ENCODE data around the gene UGT2B7.
"Not testable (repeated sequence)": the region's sequence is repeated elsewhere in the genome, so short reads cannot be mapped to it uniquely, and the experiment has no call there.

The UGT2B7 gene

GRCh38 chr4:69096111-69096656 lies at the start of gene UGT2B7:
Gene UGT2B7 (plus strand): TSS chr4:69096474. CDS start chr4:69096521, 47 bp downstream.
- DNase-seq: no peak

DNA sequence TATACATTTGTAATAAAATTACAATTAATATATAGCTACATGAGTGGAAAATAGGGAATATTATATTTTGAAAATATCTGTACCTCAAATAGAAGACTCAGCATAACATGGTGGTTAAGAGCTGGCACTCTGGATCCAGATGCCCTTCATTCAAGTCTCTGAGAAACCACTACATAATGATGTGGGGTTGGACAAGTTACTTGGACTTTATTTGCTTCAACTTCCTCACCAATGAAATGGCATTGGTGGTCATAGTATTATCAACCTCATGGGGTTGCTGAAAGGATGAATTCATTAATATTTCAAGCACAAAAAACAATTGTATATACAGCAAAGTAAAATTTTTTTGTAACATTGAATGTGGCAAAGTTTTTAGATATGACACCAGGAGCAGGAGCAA lies 46.4 kb upstream of the UGT2B7 start:
- no peak for DNase-seq

GRCh38 chr4:69050853-69051575 lies 45.3 kb upstream of the UGT2B7 start:
- not testable (repeated sequence) for DNase-seq

GRCh38 chr4:69051576-69051943 lies 44.7 kb upstream of the UGT2B7 start:
- no peak for DNase-seq

DNA sequence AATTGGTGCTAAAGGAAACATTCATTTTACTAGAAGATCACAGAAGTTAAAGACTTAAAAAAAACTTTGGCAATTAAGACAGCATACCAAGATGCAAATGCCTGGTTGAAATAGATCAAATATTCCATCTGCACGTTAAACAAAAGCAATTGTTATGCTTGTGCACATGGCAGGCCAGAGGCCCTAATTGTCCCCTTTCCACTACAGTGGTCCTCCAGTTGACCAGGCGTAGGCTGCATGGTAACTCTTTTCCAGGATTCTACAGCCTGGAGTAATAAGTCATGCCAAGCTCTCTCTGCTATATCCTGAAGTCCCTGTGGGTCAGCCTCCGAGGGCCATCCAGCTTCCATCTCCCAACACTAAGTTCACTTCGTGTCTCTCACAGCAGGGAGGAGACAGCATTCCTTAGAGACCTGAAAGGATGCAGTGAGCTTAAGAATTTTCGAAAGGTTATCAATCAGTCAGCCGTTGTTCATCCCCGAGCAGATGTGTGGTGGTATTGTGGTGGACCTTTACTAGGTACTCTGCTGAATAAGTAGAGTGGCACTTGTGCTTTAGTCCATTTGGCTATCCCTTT lies 42.9 kb upstream of the UGT2B7 start:
- DNase-seq: not testable (repeated sequence)

- not testable (repeated sequence) for DNase-seq
Observed at GRCh38 chr4:69054033-69054432, 42.2 kb upstream of the UGT2B7 start.

GRCh38 chr4:69054578-69055200 lies 41.6 kb upstream of the UGT2B7 start:
- no peak for DNase-seq

GRCh38 chr4:69056150-69056549 lies 40.1 kb upstream of the UGT2B7 start:
- no peak for DNase-seq

DNA sequence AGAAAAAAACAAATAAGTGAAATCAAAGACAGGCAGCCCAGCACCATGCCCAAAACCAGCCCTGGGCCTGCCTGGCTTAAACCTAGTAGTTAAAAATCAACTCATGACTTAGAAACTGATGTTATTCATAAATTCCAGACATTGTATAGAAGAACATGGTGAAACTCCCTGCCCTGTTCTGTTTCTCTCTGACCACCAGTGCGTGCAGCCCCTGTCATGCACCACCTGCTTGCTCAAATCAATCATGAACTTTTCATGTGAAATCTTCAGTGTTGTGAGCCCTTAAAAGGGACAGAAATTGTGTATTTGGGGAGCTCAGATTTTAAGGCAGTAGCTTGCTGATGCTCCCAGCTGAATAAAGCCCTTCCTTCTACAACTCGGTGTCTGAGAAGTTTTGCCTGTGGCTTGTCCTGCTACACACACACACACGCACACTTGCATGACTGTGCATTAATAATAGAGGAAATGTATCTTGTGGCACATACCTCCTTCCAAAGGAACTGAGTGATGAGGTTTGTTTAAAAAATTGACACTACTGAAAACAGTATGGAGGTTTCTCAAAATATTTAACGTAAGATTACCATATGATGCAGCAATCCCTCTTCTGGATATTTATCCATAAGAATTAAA lies 39.2 kb upstream of the UGT2B7 start:
- DNase-seq: no peak

GRCh38 chr4:69057620-69058409 lies 38.5 kb upstream of the UGT2B7 start:
- no peak for DNase-seq

- DNase-seq: no peak
Observed at GRCh38 chr4:69058410-69059059, 37.7 kb upstream of the UGT2B7 start.

DNA sequence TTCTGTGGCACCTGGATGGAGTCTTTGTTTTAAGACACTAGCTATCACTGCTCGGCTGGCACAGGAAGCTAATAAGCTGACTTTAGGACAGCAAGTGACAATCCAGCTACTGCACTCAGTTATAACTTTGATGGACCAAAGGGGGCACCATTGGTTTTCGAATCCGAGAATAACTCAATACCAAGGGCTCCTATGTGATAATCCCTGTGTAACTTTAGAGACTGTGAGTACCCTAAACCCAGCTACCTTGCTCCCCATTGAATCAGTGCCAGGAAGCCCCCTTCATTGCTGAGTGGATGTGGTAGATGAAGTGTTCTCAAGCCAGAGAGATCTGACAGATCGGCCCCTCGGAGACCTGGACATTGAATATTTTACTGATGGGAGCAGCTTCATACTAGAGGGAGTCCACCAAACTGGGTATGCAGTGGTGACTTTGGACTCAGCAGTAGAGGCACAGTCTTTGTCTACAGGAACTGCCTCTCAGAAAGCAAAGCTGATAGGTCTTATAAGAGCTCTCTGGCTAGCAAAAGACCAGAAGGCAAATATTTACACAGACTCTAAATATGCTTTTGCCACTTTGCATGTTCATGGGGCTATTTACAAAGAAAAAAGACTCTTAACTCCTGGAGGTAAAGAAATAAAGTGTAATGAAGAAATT lies 35.5 kb upstream of the UGT2B7 start:
- DNase-seq: no peak

DNA sequence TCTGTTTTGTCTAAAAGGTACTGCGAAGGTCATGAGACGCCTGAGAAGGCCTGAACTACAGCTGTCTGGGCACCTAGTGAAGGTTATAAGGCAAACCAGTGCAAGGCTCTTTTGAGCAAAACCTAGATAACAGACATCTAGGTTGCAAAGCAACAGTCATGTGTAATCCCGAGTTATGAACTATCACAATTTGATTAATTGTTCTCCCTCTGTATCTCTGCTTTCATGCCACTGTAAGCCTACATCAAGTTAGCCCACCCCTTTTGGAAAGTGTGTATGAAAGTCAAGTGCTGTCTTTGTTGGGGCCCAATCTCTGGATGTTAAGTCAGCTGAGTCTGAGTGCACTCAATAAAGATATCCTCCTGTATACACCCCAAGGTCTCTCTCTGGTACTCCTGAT lies 31.9 kb upstream of the UGT2B7 start:
- DNase-seq: no peak

GRCh38 chr4:69066945-69067344 lies 29.3 kb upstream of the UGT2B7 start:
- DNase-seq: no peak

DNA sequence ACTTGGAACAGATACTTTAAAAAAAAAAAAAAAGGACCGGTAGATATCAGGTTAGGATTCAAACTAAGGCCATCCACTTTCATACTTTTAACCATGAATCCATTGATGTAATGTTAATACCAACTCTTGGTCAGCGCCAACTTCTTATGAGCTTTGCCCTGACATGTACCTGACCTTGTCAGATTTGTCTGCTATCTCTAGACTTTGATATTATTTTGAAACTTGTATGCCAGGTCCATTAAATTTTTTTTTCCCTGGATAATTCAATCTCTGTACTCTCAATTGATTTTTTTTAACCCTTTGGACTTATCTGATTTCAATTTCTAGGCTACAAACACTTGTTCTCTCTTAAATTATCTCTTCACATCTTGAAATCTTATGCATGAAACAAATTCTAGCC lies 27.2 kb upstream of the UGT2B7 start:
- no peak for DNase-seq

DNA sequence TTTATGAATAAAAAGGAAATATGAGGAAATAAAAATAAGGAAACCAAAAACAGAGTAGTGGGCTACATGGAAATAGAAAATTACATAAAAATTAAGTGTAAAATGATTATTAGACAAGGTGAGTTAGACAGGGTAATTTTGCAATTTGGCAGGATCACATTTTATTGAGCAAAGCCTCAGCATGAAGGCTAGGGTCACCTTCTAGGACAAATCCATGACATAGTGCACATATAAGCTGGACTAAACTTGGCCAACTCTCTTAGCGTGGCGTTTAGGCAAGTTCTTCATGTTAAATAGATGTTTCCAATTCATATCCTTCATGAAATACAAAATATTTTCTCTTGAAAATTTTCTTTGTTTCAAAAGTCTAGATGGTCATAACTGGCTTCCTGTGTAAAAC lies 25.7 kb upstream of the UGT2B7 start:
- no peak for DNase-seq

DNA sequence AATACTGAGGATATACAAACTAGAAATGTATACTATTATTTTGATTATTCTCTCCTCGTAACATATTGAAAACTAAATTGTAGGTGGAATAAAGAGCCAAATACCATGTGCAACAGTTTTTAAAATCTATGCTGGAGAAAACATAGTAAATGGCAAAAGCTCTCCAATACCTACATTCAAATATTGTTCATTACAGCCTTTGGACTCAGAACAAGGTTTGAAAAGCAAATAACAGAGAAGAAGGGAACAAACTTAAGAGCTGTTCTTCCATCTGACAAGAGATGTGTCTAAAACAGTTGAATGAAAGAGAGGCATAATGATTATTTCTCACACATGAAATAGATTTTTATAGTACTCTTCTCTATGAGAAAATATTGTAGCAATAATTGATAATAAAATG lies 25.0 kb upstream of the UGT2B7 start:
- DNase-seq: no peak

DNA sequence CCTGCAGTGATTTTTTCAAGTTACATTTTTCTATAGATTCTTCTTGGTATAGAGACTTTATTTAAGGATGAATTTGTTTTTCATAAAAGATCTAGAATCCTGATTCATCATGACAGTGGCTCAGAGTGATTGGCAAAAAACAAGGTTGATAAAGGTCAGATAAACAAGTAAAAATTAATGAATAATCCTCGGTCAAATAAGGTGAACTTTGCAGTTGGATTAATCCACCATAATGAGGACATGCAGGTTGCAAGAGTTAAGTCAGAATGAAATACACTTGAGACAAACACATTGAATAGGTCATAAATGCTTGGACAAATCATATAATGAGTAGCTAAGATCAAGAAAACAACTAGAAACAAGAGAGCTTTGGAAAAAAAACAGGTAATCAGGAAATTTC lies 22.9 kb upstream of the UGT2B7 start:
- no peak for DNase-seq

DNA sequence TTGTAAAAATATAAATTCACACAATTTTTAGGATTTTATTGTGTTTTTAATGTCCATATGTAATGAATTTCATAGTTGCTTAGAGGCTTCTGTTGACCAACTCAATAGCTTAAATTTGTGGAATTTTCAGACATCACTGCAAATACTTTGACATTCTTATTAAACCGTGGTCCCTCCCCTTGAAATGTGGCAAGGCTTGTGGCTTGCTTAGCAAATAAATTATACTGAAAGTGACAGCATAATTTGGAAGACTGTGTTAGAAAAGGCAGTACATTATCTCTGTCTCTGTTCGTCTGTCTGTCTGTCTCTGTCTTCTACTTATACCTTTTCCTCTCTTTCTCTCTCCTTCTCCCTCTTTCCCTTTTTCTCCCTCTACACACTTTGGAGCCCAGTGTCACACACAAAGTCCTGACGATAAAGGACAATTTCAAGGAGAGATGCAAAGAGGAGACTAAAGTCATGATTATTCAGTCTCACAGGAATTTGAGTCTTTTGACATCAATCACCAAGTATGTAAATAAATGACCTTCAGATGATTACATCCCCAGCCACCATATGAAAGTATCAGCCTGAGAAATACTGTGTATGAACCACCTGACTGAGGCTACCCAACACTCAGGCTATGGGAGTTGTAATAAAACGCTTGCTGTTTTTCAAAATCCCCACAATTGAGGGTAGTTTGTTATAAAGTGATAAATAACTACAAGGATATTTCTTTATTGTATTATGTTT lies 21.0 kb upstream of the UGT2B7 start:
- DNase-seq: no peak

- no peak for DNase-seq
Observed at GRCh38 chr4:69078852-69079251, 17.4 kb upstream of the UGT2B7 start.

- no peak for DNase-seq
Observed at GRCh38 chr4:69088473-69088872, 7.8 kb upstream of the UGT2B7 start.
